ENCODE results near the gene VAPB.

VAPB gene

DNA sequence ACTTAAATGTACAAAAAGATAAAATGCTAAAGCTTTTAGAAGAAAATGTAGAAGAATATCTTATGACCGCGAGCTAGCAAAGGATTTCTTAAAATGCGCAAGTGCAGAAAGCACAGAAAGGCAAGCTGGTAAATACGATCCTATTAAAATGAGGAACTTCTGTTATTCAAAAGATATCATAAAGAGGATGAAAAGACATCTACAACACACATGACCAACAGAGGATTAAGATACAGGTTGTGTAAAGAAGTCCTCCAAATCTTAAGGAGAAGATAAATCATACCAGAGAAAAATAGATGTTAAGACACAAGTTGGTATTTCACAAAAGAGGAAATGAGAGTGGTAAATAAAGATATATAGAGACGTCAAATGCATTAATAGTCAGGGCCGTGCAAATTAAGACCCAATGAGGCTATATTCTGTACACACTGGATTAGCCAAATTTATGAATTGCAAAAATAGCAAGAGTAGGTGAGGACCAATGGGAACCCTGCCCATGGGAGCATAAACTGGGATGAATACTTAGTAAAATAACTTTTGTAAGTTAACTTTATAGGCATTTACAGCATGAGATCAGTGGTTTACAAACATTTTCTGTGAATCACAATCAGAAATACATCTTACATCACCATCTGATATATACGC is 103.2 kb downstream of the VAPB start:
- Histone ChIP-seq H3K27ac (ENCODE audit: insufficient read depth, low read length, poor library complexity, severe bottlenecking) (no peak overlapping the region), H3K36me3 (ENCODE audit: control insufficient read depth, insufficient read depth, low read length) (no peaks in the 10 kb centered on the region), H3K4me1 (ENCODE audit: control insufficient read depth, insufficient read depth, low read length, poor library complexity, severe bottlenecking) (no peaks in the 10 kb centered on the region), H3K27me3 (replicated peaks; ENCODE audit: control insufficient read depth, insufficient read depth, low read length, poor library complexity, severe bottlenecking) (no peaks in the 10 kb centered on the region), H3K9me3 (ENCODE audit: control insufficient read depth, low read length) (no peaks in the 10 kb centered on the region), H3K4me3 (ENCODE audit: insufficient read depth, low read depth, low read length, poor library complexity, severe bottlenecking) (no peak overlapping the region)
- no peak for DNase-seq

DNA sequence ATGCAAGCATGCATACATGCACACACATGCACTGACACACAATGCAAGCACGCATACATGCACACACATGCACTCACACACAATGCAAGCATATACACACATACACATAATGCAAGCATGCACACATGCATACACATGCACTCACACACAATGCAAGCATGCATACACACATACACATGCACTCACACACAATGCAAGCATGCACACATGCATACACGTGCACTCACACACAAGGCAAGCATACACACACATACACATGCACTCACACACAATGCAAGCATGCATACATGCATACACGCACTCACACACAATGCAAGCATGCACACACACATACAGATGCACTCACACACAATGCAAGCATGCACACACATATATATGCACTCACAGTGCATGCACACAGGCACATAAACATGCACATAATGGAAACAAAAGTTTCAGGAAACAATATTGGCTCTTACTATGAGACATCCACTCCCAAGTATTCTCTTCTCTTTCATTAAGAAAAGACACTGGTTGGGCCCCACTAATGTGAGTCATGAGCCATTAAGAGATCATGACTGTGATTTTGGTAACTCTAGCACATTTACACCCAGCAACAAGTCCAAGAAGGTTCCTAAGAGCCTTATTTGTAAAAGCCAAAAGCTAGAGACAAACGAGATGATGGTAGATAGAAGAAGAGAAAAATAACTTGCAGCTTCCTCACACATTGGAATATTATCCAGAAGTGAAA is 103.9 kb downstream of the VAPB start:
- Histone ChIP-seq H3K9me3 (ENCODE audit: control insufficient read depth, low read length) (no peaks in the 10 kb centered on the region), H3K27me3 (replicated peaks; ENCODE audit: control insufficient read depth, insufficient read depth, low read length, poor library complexity, severe bottlenecking) (no peaks in the 10 kb centered on the region), H3K36me3 (ENCODE audit: control insufficient read depth, insufficient read depth, low read length) (no peaks in the 10 kb centered on the region), H3K4me3 (ENCODE audit: insufficient read depth, low read depth, low read length, poor library complexity, severe bottlenecking) (no peak overlapping the region), H3K27ac (ENCODE audit: insufficient read depth, low read length, poor library complexity, severe bottlenecking) (no peak overlapping the region), H3K4me1 (ENCODE audit: control insufficient read depth, insufficient read depth, low read length, poor library complexity, severe bottlenecking) (no peaks in the 10 kb centered on the region)
- no peak for DNase-seq

DNA sequence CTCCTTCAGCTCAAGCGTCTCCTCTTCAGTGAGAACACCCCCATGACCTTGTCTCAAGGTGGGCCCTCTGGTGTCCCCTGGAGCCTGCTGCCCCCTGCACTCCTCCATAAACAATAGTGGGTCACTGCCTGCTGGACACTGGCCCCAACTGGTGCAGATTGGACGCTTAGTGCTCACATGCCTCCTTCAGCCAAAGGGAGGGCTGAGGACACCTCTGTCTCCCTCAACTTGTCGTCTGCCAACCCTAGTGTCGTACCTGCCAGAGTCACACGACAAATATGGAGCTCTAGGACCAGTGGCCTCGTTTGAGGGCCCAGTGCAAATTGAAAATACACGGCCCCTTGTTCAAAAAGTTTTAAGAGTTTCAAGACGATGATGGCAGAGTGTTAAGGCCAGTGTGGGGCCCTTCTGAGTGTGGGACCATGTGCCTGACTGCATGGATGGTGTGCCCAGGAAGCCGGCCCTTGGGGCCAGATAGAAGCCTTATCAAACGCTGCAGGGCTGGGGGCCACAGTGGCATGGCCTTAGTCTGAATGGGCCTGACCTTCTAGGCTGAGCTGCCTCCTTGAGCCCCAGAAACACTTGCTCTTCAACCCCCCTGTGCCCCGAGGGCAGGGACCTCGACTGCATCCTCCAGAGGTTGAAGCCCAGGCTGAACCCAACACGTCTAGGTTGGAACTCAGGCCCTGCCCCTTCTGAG is 106.0 kb downstream of the VAPB start:
- DNase-seq: no peak
- no peaks in the 10 kb centered on the region for H3K9me3 ChIP-seq (ENCODE audit: control insufficient read depth, low read length)
- H3K36me3 ChIP-seq (ENCODE audit: control insufficient read depth, insufficient read depth, low read length): no peaks in the 10 kb centered on the region
- H3K4me1 ChIP-seq (ENCODE audit: control insufficient read depth, insufficient read depth, low read length, poor library complexity, severe bottlenecking): no peaks in the 10 kb centered on the region
- H3K27ac ChIP-seq (ENCODE audit: insufficient read depth, low read length, poor library complexity, severe bottlenecking): no peak overlapping the region
- H3K4me3 ChIP-seq (ENCODE audit: insufficient read depth, low read depth, low read length, poor library complexity, severe bottlenecking): no peak overlapping the region
- H3K27me3 ChIP-seq (replicated peaks; ENCODE audit: control insufficient read depth, insufficient read depth, low read length, poor library complexity, severe bottlenecking): no peaks in the 10 kb centered on the region

DNA sequence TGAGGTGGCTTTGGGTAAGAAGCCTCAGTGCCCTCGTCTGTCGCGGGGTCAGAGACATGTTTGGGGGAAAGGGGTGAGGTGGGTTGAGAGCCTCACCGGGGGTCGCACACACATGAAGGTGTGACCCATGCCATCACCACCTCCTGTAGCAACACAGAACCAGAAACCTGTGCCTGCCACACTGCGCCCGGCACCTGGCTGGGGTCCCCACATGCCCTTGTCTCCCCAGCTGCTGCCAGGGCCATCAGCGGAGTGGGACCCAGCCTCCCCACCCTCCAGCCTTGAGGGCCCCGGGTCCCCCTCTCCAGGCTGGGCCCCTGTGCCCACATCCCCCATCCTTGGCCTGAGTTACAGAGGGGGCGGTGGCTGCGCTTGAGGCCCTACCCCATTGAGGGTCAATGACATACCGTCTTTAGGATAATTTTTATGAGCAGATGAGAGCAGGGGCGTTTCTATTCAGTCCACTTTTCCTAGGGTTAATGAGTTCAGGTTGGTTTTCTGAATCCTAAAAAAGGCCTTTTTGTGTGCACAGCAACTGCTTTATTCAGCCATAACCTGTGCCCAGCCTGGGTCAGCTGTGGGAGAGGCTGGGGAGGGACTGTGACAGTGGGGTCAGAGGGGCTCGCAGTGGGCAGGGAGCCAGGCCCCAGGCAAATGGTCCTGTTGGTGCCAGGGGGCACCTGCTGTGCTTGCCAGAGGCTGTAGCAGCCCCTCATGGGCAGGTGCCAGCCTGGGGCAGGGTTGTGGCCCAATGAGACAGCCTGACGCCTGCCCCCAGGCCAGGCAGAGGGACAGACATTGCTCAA is 106.8 kb downstream of the VAPB start:
- Histone ChIP-seq H3K4me3 (ENCODE audit: insufficient read depth, low read depth, low read length, poor library complexity, severe bottlenecking) (no peak overlapping the region), H3K9me3 (ENCODE audit: control insufficient read depth, low read length) (no peaks in the 10 kb centered on the region), H3K27ac (ENCODE audit: insufficient read depth, low read length, poor library complexity, severe bottlenecking) (no peak overlapping the region), H3K36me3 (ENCODE audit: control insufficient read depth, insufficient read depth, low read length) (no peaks in the 10 kb centered on the region), H3K4me1 (ENCODE audit: control insufficient read depth, insufficient read depth, low read length, poor library complexity, severe bottlenecking) (no peaks in the 10 kb centered on the region), H3K27me3 (replicated peaks; ENCODE audit: control insufficient read depth, insufficient read depth, low read length, poor library complexity, severe bottlenecking) (no peaks in the 10 kb centered on the region)
- DNase-seq: no peak

DNA sequence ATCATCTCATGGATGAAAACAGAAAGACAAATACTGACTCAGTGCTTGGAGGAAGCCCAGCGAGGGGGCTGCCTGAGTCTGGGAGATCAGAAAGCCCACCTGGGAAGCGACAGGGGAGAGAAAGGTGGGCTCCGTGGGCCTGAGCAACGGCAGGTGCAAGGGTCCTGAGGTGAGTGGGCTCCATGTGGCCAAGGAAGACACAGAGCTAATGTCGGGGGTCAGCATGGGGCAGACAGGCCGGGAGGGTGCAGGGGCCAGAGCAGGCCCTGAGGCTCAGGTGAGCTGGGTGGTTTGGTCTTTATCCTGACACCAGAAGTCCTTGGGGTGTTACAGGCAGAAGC is 107.4 kb downstream of the VAPB start:
- H3K4me1 ChIP-seq (ENCODE audit: control insufficient read depth, insufficient read depth, low read length, poor library complexity, severe bottlenecking): no peaks in the 10 kb centered on the region
- H3K27ac ChIP-seq (ENCODE audit: insufficient read depth, low read length, poor library complexity, severe bottlenecking): no peak overlapping the region
- no peaks in the 10 kb centered on the region for H3K9me3 ChIP-seq (ENCODE audit: control insufficient read depth, low read length)
- no peaks in the 10 kb centered on the region for H3K36me3 ChIP-seq (ENCODE audit: control insufficient read depth, insufficient read depth, low read length)
- no peak overlapping the region for H3K4me3 ChIP-seq (ENCODE audit: insufficient read depth, low read depth, low read length, poor library complexity, severe bottlenecking)
- DNase-seq: no peak
- H3K27me3 ChIP-seq (replicated peaks; ENCODE audit: control insufficient read depth, insufficient read depth, low read length, poor library complexity, severe bottlenecking): no peaks in the 10 kb centered on the region

DNA sequence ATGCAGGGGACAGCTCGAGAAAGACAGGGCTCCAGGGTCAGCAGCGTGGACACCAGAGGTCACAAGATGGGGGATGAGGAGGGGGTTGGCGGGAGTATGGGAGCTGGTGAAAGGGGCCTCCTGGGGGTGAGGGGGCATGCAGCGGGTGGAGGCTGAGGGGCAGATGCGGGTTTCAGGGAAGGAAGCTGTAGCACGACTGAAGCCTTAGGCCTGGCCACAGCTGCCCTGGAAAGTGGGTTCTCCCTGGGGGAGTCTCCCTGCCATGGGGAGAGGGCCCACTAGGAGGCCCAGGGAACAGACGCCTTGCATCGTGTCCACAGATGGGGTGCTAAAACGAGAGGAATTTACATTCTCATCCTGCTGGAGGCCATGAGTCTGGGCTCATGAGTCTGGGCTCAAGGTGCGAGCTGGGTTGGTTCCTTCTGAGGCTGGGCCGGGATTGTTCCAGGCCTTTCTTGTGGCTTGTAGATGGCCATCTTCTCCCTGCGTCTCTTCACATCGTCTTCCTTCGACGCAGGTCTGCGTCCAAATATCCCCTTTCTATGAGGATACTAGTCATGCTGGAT is 108.1 kb downstream of the VAPB start:
- no peak for DNase-seq
- Histone ChIP-seq H3K9me3 (ENCODE audit: control insufficient read depth, low read length) (no peaks in the 10 kb centered on the region), H3K4me3 (ENCODE audit: insufficient read depth, low read depth, low read length, poor library complexity, severe bottlenecking) (no peak overlapping the region), H3K4me1 (ENCODE audit: control insufficient read depth, insufficient read depth, low read length, poor library complexity, severe bottlenecking) (no peaks in the 10 kb centered on the region), H3K36me3 (ENCODE audit: control insufficient read depth, insufficient read depth, low read length) (no peaks in the 10 kb centered on the region), H3K27ac (ENCODE audit: insufficient read depth, low read length, poor library complexity, severe bottlenecking) (no peak overlapping the region), H3K27me3 (replicated peaks; ENCODE audit: control insufficient read depth, insufficient read depth, low read length, poor library complexity, severe bottlenecking) (no peaks in the 10 kb centered on the region)

DNA sequence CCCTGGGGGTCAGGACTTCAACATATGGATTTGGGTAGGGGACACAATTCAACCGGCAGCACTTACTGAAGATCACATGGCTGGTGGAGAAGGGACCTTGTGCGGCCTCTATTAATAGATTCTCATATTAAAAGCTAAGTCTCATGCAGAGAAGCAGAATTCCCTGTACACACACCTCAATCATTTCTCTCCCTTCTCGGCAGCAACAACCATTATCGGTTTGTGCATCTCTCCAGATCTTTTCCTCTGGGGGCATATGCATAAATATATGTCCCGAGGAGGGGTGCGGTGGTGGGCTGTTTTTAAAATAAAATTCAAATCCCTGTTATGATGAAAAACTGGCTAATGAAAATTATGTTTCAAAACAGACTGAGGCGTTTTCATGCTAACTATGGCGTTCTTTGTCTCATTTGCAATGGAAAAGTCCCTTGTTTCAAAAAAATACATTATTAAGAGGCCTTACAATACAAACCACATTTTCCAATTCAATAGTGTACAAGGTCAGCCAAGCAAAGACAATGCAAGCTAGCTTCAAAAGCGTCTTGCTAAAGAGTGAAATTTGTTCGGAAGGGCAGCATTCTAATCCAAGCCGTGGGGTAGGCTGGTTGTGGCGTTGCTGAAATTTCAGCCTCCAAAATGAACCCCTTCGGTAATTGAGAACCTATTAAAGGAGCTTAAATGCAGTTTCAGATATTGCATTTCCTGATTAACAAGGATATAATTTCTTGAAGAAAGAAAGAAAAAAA is 108.9 kb downstream of the VAPB start:
- no peak overlapping the region for H3K27ac ChIP-seq (ENCODE audit: insufficient read depth, low read length, poor library complexity, severe bottlenecking)
- no peak overlapping the region for H3K4me3 ChIP-seq (ENCODE audit: insufficient read depth, low read depth, low read length, poor library complexity, severe bottlenecking)
- no peaks in the 10 kb centered on the region for H3K27me3 ChIP-seq (replicated peaks; ENCODE audit: control insufficient read depth, insufficient read depth, low read length, poor library complexity, severe bottlenecking)
- no peak for DNase-seq
- no peaks in the 10 kb centered on the region for H3K9me3 ChIP-seq (ENCODE audit: control insufficient read depth, low read length)
- no peaks in the 10 kb centered on the region for H3K4me1 ChIP-seq (ENCODE audit: control insufficient read depth, insufficient read depth, low read length, poor library complexity, severe bottlenecking)
- no peaks in the 10 kb centered on the region for H3K36me3 ChIP-seq (ENCODE audit: control insufficient read depth, insufficient read depth, low read length)

DNA sequence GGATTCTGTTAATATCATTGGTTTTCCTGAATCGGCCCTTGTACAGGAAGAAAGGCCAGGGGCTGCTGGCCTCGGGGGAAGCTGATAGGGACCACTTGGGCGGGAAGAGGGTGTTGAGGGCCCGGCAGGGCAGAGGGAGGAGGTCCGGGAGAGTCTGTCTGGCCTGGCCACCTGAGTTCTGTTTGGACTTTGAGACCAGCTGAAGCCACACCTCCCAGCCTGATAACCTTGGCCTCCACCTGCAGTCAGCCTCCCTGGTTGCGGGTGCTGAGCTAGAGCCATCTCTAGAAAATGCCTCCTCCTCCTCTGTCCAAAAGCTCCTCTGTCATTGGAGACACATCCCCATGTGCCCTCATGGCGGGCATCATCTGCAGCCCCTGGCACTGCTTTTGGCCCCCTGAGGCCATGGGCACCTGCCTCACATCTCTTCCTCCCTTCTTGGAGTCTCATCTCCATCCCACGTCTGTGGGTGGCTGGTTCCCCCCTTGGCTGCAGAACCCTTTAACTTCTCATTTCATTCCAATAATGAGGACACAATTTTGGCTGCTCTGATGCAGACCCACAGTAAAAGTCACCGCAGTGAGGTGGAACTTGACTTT is 109.5 kb downstream of the VAPB start:
- H3K9me3 ChIP-seq (ENCODE audit: control insufficient read depth, low read length): no peaks in the 10 kb centered on the region
- DNase-seq: no peak

DNA sequence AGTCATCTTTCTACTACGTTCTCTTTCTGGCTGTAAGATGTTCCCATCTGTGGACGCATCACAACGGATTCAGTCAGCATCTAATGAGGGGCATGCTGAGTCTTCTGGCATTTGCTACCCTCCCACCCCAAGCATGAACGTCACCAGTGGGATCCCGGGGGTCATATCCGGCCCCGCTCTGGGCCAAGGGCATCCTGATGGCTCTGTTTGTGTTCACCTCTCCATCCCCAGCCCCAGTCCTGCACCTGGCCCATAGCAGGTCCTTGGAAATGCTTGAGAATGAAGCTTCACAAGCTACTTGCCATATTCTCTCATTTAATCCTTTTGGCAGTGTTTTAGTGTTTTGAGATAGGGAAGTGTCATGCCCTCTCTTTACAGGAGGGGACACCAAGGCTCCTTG is 111.2 kb downstream of the VAPB start:
- H3K27me3 ChIP-seq (replicated peaks; ENCODE audit: control insufficient read depth, insufficient read depth, low read length, poor library complexity, severe bottlenecking): no peaks in the 10 kb centered on the region

More for the DNA sequence above, 109.5 kb downstream of the VAPB start:
- no peaks in the 10 kb centered on the region for H3K4me1 ChIP-seq (ENCODE audit: control insufficient read depth, insufficient read depth, low read length, poor library complexity, severe bottlenecking)
- no peak overlapping the region for H3K4me3 ChIP-seq (ENCODE audit: insufficient read depth, low read depth, low read length, poor library complexity, severe bottlenecking)
- H3K27ac ChIP-seq (ENCODE audit: insufficient read depth, low read length, poor library complexity, severe bottlenecking): no peak overlapping the region
- H3K27me3 ChIP-seq (replicated peaks; ENCODE audit: control insufficient read depth, insufficient read depth, low read length, poor library complexity, severe bottlenecking): no peaks in the 10 kb centered on the region
- no peaks in the 10 kb centered on the region for H3K36me3 ChIP-seq (ENCODE audit: control insufficient read depth, insufficient read depth, low read length)

More for the DNA sequence above, 111.2 kb downstream of the VAPB start:
- Histone ChIP-seq H3K4me1 (ENCODE audit: control insufficient read depth, insufficient read depth, low read length, poor library complexity, severe bottlenecking) (no peaks in the 10 kb centered on the region), H3K4me3 (ENCODE audit: insufficient read depth, low read depth, low read length, poor library complexity, severe bottlenecking) (no peak overlapping the region), H3K27ac (ENCODE audit: insufficient read depth, low read length, poor library complexity, severe bottlenecking) (no peak overlapping the region), H3K36me3 (ENCODE audit: control insufficient read depth, insufficient read depth, low read length) (no peaks in the 10 kb centered on the region), H3K9me3 (ENCODE audit: control insufficient read depth, low read length) (no peaks in the 10 kb centered on the region)
- no peak for DNase-seq
